HepG2 (cell line): Measurements from ENCODE around the gene TMEM229A. TPM values are rescaled to one million over a fixed set of nuclear protein-coding genes. Genes with fewer than 3 reads are reported as not detected.
"Not testable (repeated sequence)": the region's sequence is repeated elsewhere in the genome, so short reads cannot be mapped to it uniquely, and the experiment has no call there.

ENCODE experiments used
- ATAC-seq: fragments of 200-7000 bp; cut with Tn5 transposase; 3 replicates; pipeline ENCODE4 v1.9.1; 2020; ENCODE audit warnings: mild to moderate bottlenecking, moderate library complexity
- BruUV-seq: library from RNA; stranded (reverse); fragments of 400-500 nt; replicated peaks from 2 replicates; lab custom pipeline; 2021; lab: Mats Ljungman, UMichigan
- CTCF ChIA-PET: fragments of 300-600 bp; formaldehyde crosslinking; extraction: SDS; loops from one replicate; lab custom pipeline; 2021; ENCODE audit warnings: low total read pairs, inconsistent platforms, low intra/inter-chr PET ratio; lab: Yijun Ruan, JAX
- POLR2A ChIA-PET: fragments of 350-600 bp; sonication (Branson Sonifier 250); formaldehyde crosslinking; loops from one replicate; lab custom pipeline; 2020; ENCODE audit warnings: antibody characterized with exemption, inconsistent platforms; lab: Yijun Ruan, JAX
- DNase-seq: peaks from one replicate; pipeline ENCODE4 v3.0.0-alpha.2; 2015; ENCODE audit warnings: low spot score
- FAIRE-seq: peaks from 3 replicates; lab custom pipeline; 2011; peaks lifted over from hg19 to GRCh38; lab: Jason Lieb, UNC
- H2AFZ ChIP-seq: one replicate; pipeline ENCODE4 v1.6.1; 2011; ENCODE audit warnings: low read length, inconsistent platforms
- H3K27ac ChIP-seq: fragments of 300-600 bp; 3 replicates; pipeline ENCODE4 v1.8.0; 2011; ENCODE audit warnings: mixed run types, mild to moderate bottlenecking, mixed read lengths, low read length, inconsistent platforms; ENCODE audit not compliant: insufficient read depth; ENCODE audit errors: extremely low read length
- H3K27me3 ChIP-seq, 2 experiments: fragments of 200-600 bp in 1 of 2; 2 replicates in 1 of 2; 3 replicates in 1 of 2; pipeline versions ENCODE4 v1.6.0 to v1.8.0; 2011; ENCODE audit warnings: low read length in 2 of 2, mild to moderate bottlenecking in 2 of 2, moderate library complexity in 2 of 2, inconsistent platforms in 1 of 2; ENCODE audit not compliant: insufficient read depth in 2 of 2, control insufficient read depth in 1 of 2
- H3K36me3 ChIP-seq, 2 experiments: fragments of 200-600 bp in 1 of 2; replicated peaks in 1 of 2; 2 replicates in 1 of 2; 3 replicates in 1 of 2; pipeline versions ENCODE4 v1.5.1 to v1.8.0; 2011; ENCODE audit warnings: low read length in 2 of 2, inconsistent platforms in 1 of 2; ENCODE audit not compliant: insufficient read depth in 2 of 2, control insufficient read depth in 1 of 2
- H3K4me1 ChIP-seq: 2 replicates; pipeline ENCODE4 v1.5.1; 2012; ENCODE audit warnings: low read length, inconsistent platforms; ENCODE audit not compliant: insufficient read depth
- H3K4me2 ChIP-seq: 2 replicates; pipeline ENCODE4 v1.6.0; 2011; ENCODE audit warnings: low read depth, low read length, inconsistent platforms
- H3K4me3 ChIP-seq, 3 experiments: fragments of 200-600 bp in 1 of 3; sonication (generic), shearing (Covaris generic) in 1 of 3; replicated peaks in 1 of 3; 2 replicates each; pipeline ENCODE4 v1.5.1; 2011 to 2016; ENCODE audit warnings: low read length in 3 of 3, inconsistent platforms in 2 of 3, low read depth in 2 of 3, mild to moderate bottlenecking in 2 of 3, control low read depth in 1 of 3, mixed read lengths in 1 of 3; ENCODE audit not compliant: insufficient read depth in 1 of 3
- H3K79me2 ChIP-seq: one replicate; pipeline ENCODE4 v1.6.1; 2011; ENCODE audit warnings: low read length, inconsistent platforms; ENCODE audit not compliant: insufficient read depth
- H3K9ac ChIP-seq: 2 replicates; pipeline ENCODE4 v1.6.0; 2011; ENCODE audit warnings: mild to moderate bottlenecking, low read depth, low read length, inconsistent platforms; ENCODE audit not compliant: insufficient read depth
- H3K9me3 ChIP-seq: 2 replicates; pipeline ENCODE4 v1.5.1; 2012; ENCODE audit warnings: mild to moderate bottlenecking, low read length
- H4K20me1 ChIP-seq: 2 replicates; pipeline ENCODE4 v1.6.0; 2011; ENCODE audit warnings: inconsistent platforms, mild to moderate bottlenecking, low read length, moderate library complexity; ENCODE audit not compliant: insufficient read depth
- CBX1 ChIP-seq: IDR thresholded peaks from one replicate; pipeline ENCODE4 v1.6.1; 2016; ENCODE audit warnings: antibody characterized with exemption, low read depth
- MATR3 ChIP-seq: sonication (generic); formaldehyde crosslinking; IDR thresholded peaks from 2 replicates; pipeline ENCODE4 v1.4.0; 2020; ENCODE audit warnings: missing genetic modification reagents
- RBFOX2 ChIP-seq: fragments of 200-400 bp; formaldehyde crosslinking; IDR thresholded peaks from 2 replicates; pipeline ENCODE4 v1.6.1; 2017; ENCODE audit warnings: low read depth, mild to moderate bottlenecking, low read length
- ZFP37 ChIP-seq: sonication (generic); formaldehyde crosslinking; IDR thresholded peaks from 2 replicates; pipeline ENCODE4 v1.4.0; 2020; ENCODE audit warnings: missing genetic modification reagents, borderline replicate concordance
- ZNF703 ChIP-seq: sonication (generic); formaldehyde crosslinking; IDR thresholded peaks from 2 replicates; pipeline ENCODE4 v1.5.1; 2020; ENCODE audit warnings: missing genetic modification reagents, mild to moderate bottlenecking, moderate library complexity, borderline replicate concordance
- WGBS: methylation state at CpG from one replicate; pipeline ENCODE4 v1.1.6; 2017; ENCODE audit warnings: low lambda C conversion rate; 5-methylcytosine and 5-hydroxymethylcytosine counted together
- in situ Hi-C: cut with HindIII; loops from 2 replicates; pipeline ENCODE4 v1.10.0; 2017; ENCODE audit warnings: low pct_unique_long_range_greater_than_20kb; ENCODE audit not compliant: extremely low pct_ligation_motif_present
- intact Hi-C: fragments of 100-400 bp; cut with micrococcal nuclease; formaldehyde crosslinking; loops from one replicate; pipeline ENCODE4 v1.10.0; 2022; ENCODE audit not compliant: unreplicated experiment
- polyA plus RNA-seq, 8 experiments: library from polyadenylated mRNA; depleted of rRNA in 3 of 8; stranded (reverse) in 7 of 8; unstranded in 1 of 8; fragments of >200 nt; fragmentation: Illumina TruSeq in 4 of 8; extraction: Trizol in 4 of 8; gene quantifications; 2 replicates each; pipeline versions ENCODE4 v1.2.1 to v1.2.3, GENCODE V29; 2011 to 2016; ENCODE audit warnings: low read depth in 4 of 8, missing spikeins in 1 of 8, mixed read lengths in 1 of 8; ENCODE audit not compliant: insufficient read depth in 1 of 8
- total RNA-seq, 5 experiments: library from RNA; depleted of rRNA; stranded (reverse); fragments of >200 nt; fragmentation: Illumina TruSeq; extraction: Trizol; gene quantifications; 2 replicates each; pipeline ENCODE4 v1.2.3, GENCODE V29; 2016; ENCODE audit warnings: low read depth in 1 of 5

TMEM229A gene
- total and polyA plus RNA-seq, 2 of the 13 experiments (the other 11 are each of a cell fraction or from before 2014, with no cell fraction given): not detected

DNA sequence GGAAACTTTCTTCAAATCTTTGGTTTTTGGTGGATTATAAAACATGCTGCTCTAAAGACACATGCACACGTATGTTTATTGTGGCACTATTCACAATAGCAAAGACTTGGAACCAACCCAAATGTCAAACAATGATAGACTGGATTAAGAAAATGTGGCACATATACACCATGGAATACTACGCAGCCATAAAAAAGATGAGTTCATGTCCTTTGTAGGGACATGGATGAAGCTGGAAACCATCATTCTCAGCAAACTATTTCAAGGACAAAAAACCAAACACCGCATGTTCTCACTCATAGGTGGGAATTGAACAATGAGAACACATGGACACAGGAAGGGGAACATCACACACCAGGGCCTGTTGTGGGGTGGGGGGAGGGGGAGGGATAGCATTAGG, 8.5 kb downstream of the TMEM229A start:
- 16% methylated on average over 3 of the region's 3 CpGs for WGBS
- H3K4me3 ChIP-seq, H2AFZ ChIP-seq, H3K9me3 ChIP-seq, intact Hi-C loops, H3K9ac ChIP-seq, FAIRE-seq, BruUV-seq, H3K4me2 ChIP-seq, H3K27ac ChIP-seq, H4K20me1 ChIP-seq, DNase-seq, H3K4me1 ChIP-seq, ATAC-seq, in situ Hi-C loops, H3K27me3 ChIP-seq, CTCF ChIA-PET, H3K36me3 ChIP-seq, H3K79me2 ChIP-seq, POLR2A ChIA-PET: not testable (repeated sequence)

DNA sequence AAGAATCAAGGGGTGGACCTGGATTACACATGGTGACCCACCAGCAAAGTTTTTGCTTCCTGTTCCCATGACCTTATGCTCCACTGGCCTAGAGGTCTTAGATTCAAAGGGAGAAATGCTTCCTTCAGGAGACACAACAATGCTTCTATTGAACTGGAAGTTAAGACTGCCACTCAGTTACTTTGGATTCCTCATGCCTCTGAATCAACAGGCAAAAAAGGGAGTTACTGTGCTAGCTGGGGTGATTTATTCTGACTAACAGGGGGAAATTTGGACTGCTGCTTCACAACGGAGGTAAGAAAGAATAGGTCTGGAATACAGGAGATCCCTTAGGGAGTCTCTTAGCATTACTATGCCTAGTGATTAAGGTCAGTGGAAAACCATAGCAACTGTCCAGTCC, 10.3 kb downstream of the TMEM229A start:
- in situ Hi-C loops: no loop called here
- no peak for ATAC-seq
- TF ChIP-seq MATR3 (CRISPR knock-in tag): no peak
- TF ChIP-seq CBX1: no peak
- no peak for TF ChIP-seq ZFP37
- TF ChIP-seq ZNF703 (CRISPR knock-in tag): no peak
- TF ChIP-seq RBFOX2: no peak

More for the DNA sequence above, 10.3 kb downstream of the TMEM229A start:
- DNase-seq: no peak
- Histone ChIP-seq H3K4me2 (no peak overlapping the region), H3K27me3 (no peaks in the 10 kb centered on the region), H3K27ac (no peak overlapping the region), H3K9me3 (no peaks in the 10 kb centered on the region), H3K79me2 (no peaks in the 10 kb centered on the region), H3K9ac (no peak overlapping the region), H3K4me3 (no peak overlapping the region), H2AFZ (no peak overlapping the region), H3K36me3 (no peaks in the 10 kb centered on the region), H3K4me1 (no peaks in the 10 kb centered on the region), H4K20me1 (no peaks in the 10 kb centered on the region)
- WGBS: 0% methylated on average over 1 of the region's 1 CpG
- ChIA-PET POLR2A (no interaction called here), CTCF (no interaction called here)
- FAIRE-seq: no peak
- no TSS peak for BruUV-seq
- intact Hi-C loops: no loop called here
